HCT116 (cell line): ENCODE data around the gene LRRC32. TPM values are rescaled to one million over a fixed set of nuclear protein-coding genes. Genes with fewer than 3 reads are reported as not detected.

Source experiments
- ATAC-seq: fragments of 200-7000 bp; cut with Tn5 transposase; 2 replicates; pipeline ENCODE4 v1.9.1; 2020; ENCODE audit warnings: mild to moderate bottlenecking, moderate library complexity
- BruUV-seq: library from RNA; stranded (reverse); fragments of 400-500 nt; replicated peaks from 2 replicates; lab custom pipeline; 2021; lab: Mats Ljungman, UMichigan
- CTCF ChIA-PET: fragments of 300-600 bp; sonication (Branson Sonifier 250); formaldehyde crosslinking; loops from one replicate; lab custom pipeline; 2021; ENCODE audit warnings: antibody characterized with exemption; lab: Charles Lee
- POLR2A ChIA-PET: fragments of 300-600, 350-600 bp; sonication (Branson Sonifier 250); formaldehyde crosslinking; loops from one replicate; lab custom pipeline; 2021; ENCODE audit warnings: antibody characterized with exemption; lab: Charles Lee
- RAD21 ChIA-PET, 2 experiments: fragments of 300-600 bp; sonication (Branson Sonifier 250); formaldehyde crosslinking; loops; one replicate each; lab custom pipeline; 2023; ENCODE audit warnings: low total read pairs in 2 of 2; ENCODE audit not compliant: uncharacterized antibody in 2 of 2, unreplicated experiment in 2 of 2, low non-redundant PET in 1 of 2; lab: Charles Lee
- DNase-seq: peaks from one replicate; pipeline ENCODE4 v3.0.0-alpha.2; 2010; ENCODE audit warnings: low read depth, low spot score
- H2AFZ ChIP-seq: fragments of 200-600 bp; shearing (Covaris generic), sonication (generic); 2 replicates; pipeline ENCODE4 v1.6.1; 2017; ENCODE audit warnings: low read depth, mixed run types, mixed read lengths, antibody characterized with exemption, low read length; ENCODE audit not compliant: poor library complexity, severe bottlenecking
- H3K27ac ChIP-seq: 2 replicates; pipeline ENCODE4 v1.5.1; 2012; ENCODE audit warnings: low read depth, low read length
- H3K27me3 ChIP-seq: fragments of 200-600 bp; sonication (generic); 2 replicates; pipeline ENCODE4 v1.6.1; 2016; ENCODE audit warnings: mixed run types, low read length, mixed read lengths; ENCODE audit not compliant: insufficient read depth
- H3K36me3 ChIP-seq, 2 experiments: fragments of 200-500 bp in 1 of 2; fragments of 200-600 bp in 1 of 2; sonication (Bioruptor generic) in 1 of 2; sonication (generic) in 1 of 2; 2 replicates each; pipeline versions ENCODE4 v1.5.1 to v1.6.1; 2014 to 2016; ENCODE audit warnings: low read length in 2 of 2, inconsistent platforms in 1 of 2, mixed read lengths in 1 of 2, mixed run types in 1 of 2; ENCODE audit not compliant: insufficient read depth in 2 of 2, control insufficient read depth in 1 of 2
- H3K4me1 ChIP-seq, 2 experiments: fragments of 200-600 bp in 1 of 2; sonication (generic) in 1 of 2; 2 replicates each; pipeline versions ENCODE4 v1.5.1 to v1.6.1; 2012 to 2017; ENCODE audit warnings: low read length in 2 of 2, inconsistent platforms in 1 of 2, mild to moderate bottlenecking in 1 of 2, mixed read lengths in 1 of 2, mixed run types in 1 of 2, moderate library complexity in 1 of 2; ENCODE audit not compliant: insufficient read depth in 2 of 2, control insufficient read depth in 1 of 2
- H3K4me2 ChIP-seq: fragments of 200-600 bp; sonication (generic); 2 replicates; pipeline ENCODE4 v1.6.1; 2017; ENCODE audit warnings: mixed run types, low read length, mixed read lengths
- H3K4me3 ChIP-seq, 2 experiments: fragments of 200-600 bp in 1 of 2; sonication (generic) in 1 of 2; replicated peaks in 1 of 2; 2 replicates each; pipeline ENCODE4 v1.5.1; 2011 to 2016; ENCODE audit warnings: low read length in 2 of 2, control low read depth in 1 of 2, low read depth in 1 of 2, mild to moderate bottlenecking in 1 of 2, mixed read lengths in 1 of 2, mixed run types in 1 of 2
- H3K79me2 ChIP-seq: fragments of 200-600 bp; sonication (generic); 2 replicates; pipeline ENCODE4 v1.6.1; 2017; ENCODE audit warnings: mild to moderate bottlenecking, mixed run types, low read length, moderate library complexity, mixed read lengths; ENCODE audit not compliant: insufficient read depth
- H3K9ac ChIP-seq: fragments of 200-600 bp; sonication (generic); 2 replicates; pipeline ENCODE4 v1.6.1; 2016; ENCODE audit warnings: low read length, mixed read lengths
- H3K9me2 ChIP-seq: fragments of 200-600 bp; sonication (generic), shearing (Covaris generic); 2 replicates; pipeline ENCODE4 v1.6.1; 2017; ENCODE audit warnings: mixed run types, mild to moderate bottlenecking, moderate library complexity; ENCODE audit not compliant: insufficient read depth
- H3K9me3 ChIP-seq, 2 experiments: fragments of 200-500 bp in 1 of 2; fragments of 200-600 bp in 1 of 2; sonication (Bioruptor generic) in 1 of 2; sonication (generic) in 1 of 2; 2 replicates each; pipeline ENCODE4 v1.6.1; 2014 to 2017; ENCODE audit warnings: low read length in 2 of 2, mixed read lengths in 2 of 2, inconsistent platforms in 1 of 2, low read depth in 1 of 2, mild to moderate bottlenecking in 1 of 2, mixed run types in 1 of 2, moderate library complexity in 1 of 2; ENCODE audit not compliant: control insufficient read depth in 1 of 2, insufficient read depth in 1 of 2
- H4K20me1 ChIP-seq: fragments of 200-600 bp; sonication (generic), shearing (Covaris generic); 2 replicates; pipeline ENCODE4 v1.6.1; 2017; ENCODE audit warnings: mixed run types, mild to moderate bottlenecking, moderate library complexity; ENCODE audit not compliant: insufficient read depth
- CBX3 ChIP-seq: IDR thresholded peaks from 2 replicates; pipeline ENCODE4 v1.6.1; 2012; ENCODE audit warnings: low read depth
- CEBPB ChIP-seq: IDR thresholded peaks from 2 replicates; pipeline ENCODE4 v1.6.1; 2012; ENCODE audit warnings: low read depth
- EGR1 ChIP-seq: IDR thresholded peaks from 2 replicates; pipeline ENCODE4 v1.6.1; 2012; ENCODE audit warnings: low read depth
- ELF1 ChIP-seq: IDR thresholded peaks from 2 replicates; pipeline ENCODE4 v1.6.1; 2012; ENCODE audit warnings: low read depth, borderline replicate concordance
- EZH2 ChIP-seq: fragments of 200-600 bp; sonication (generic); IDR thresholded peaks from 2 replicates; pipeline ENCODE4 v1.6.1; 2017; ENCODE audit warnings: antibody characterized with exemption, mixed run types
- EZH2phosphoT487 ChIP-seq: fragments of 200-600 bp; IDR thresholded peaks from 2 replicates; pipeline ENCODE4 v1.6.1; 2018; ENCODE audit warnings: antibody characterized with exemption, borderline replicate concordance
- FOSL1 ChIP-seq: IDR thresholded peaks from 2 replicates; pipeline ENCODE4 v1.6.1; 2012; ENCODE audit warnings: low read depth
- JUND ChIP-seq: IDR thresholded peaks from 2 replicates; pipeline ENCODE4 v1.6.1; 2012
- POLR2A ChIP-seq: IDR thresholded peaks from 2 replicates; pipeline ENCODE4 v1.7.0; 2011; ENCODE audit warnings: borderline replicate concordance; ENCODE audit not compliant: insufficient read depth, insufficient read length; ENCODE audit errors: extremely low read depth
- RAD21 ChIP-seq: IDR thresholded peaks from 2 replicates; pipeline ENCODE4 v1.6.1; 2012; ENCODE audit warnings: low read depth, mild to moderate bottlenecking
- SIN3A ChIP-seq: IDR thresholded peaks from 2 replicates; pipeline ENCODE4 v1.6.1; 2012; ENCODE audit warnings: low read depth
- SP1 ChIP-seq: IDR thresholded peaks from 2 replicates; pipeline ENCODE4 v1.6.1; 2012; ENCODE audit warnings: low read depth
- SRF ChIP-seq: IDR thresholded peaks from 2 replicates; pipeline ENCODE4 v1.6.1; 2012; ENCODE audit warnings: low read depth
- TCF7L2 ChIP-seq: IDR thresholded peaks from 2 replicates; pipeline ENCODE4 v1.7.0; 2011; ENCODE audit warnings: borderline replicate concordance, inconsistent platforms; ENCODE audit not compliant: insufficient read depth, insufficient read length; ENCODE audit errors: extremely low read depth
- YY1 ChIP-seq: IDR thresholded peaks from 2 replicates; pipeline ENCODE4 v1.6.1; 2011; ENCODE audit warnings: low read length, low read depth, moderate library complexity, mild to moderate bottlenecking; ENCODE audit not compliant: insufficient replicate concordance; ENCODE audit errors: extremely low read depth
- ZFX ChIP-seq: fragments of 450-650 bp; IDR thresholded peaks from 2 replicates; pipeline ENCODE4 v1.6.1; 2017
- intact Hi-C: fragments of 100-400 bp; cut with micrococcal nuclease; formaldehyde crosslinking; loops from 2 replicates; pipeline ENCODE4 v1.10.0; 2022
- total RNA-seq: library from RNA; stranded (reverse); gene quantifications from one replicate; pipeline ENCODE4 v1.2.1, GENCODE V29; 2021; ENCODE audit not compliant: unreplicated experiment
- TF ChIP-seq, protein P1 (sequence below): IDR thresholded peaks from 2 replicates; pipeline ENCODE4 v1.6.1; 2011; ENCODE audit warnings: mild to moderate bottlenecking, low read length, moderate library complexity; ENCODE audit not compliant: insufficient replicate concordance; ENCODE audit errors: extremely low read depth
- TF ChIP-seq, protein P2 (sequence below): IDR thresholded peaks from 2 replicates; pipeline ENCODE4 v1.6.1; 2012

Gene LRRC32
- total RNA-seq, 1 experiment from 2014 or later, result 0.54 TPM

DNA sequence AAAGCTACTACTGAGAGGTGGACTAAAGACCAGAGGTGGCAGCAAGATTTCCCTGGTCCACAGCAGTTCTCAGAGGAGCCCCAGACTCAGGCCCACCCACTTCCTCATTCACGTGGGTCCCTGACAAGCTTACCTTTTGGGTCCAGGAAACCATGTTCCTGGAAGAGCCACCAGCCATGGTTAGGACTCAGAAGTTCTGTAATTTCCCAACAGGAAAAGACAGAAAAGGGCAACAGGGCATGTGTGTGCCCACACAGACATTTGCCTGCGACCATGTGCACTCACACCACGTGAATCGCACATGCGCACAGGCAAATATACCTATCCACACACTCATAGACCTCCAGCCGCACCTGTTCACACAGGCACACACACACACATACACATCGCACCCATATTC is 42.9 kb downstream of the LRRC32 start:
- BruUV-seq, result no TSS peak
- Histone ChIP-seq H4K20me1 (no peaks in the 10 kb centered on the region), H3K27me3 (no peaks in the 10 kb centered on the region), H3K27ac (no peak overlapping the region), H3K9me2 (no peaks in the 10 kb centered on the region), H3K9ac (no peak overlapping the region), H3K79me2 (no peaks in the 10 kb centered on the region), H3K36me3 (no peaks in the 10 kb centered on the region), H3K4me2 (no peak overlapping the region), H3K4me1 (no peaks in the 10 kb centered on the region), H3K9me3 (peaks cover 0 to 11% of the 10 kb centered on the region in 2 experiments; a peak in 1 of 4 replicates), H2AFZ (no peak overlapping the region), H3K4me3 (no peak overlapping the region)
- ChIA-PET POLR2A (no interaction called here), RAD21 (no interaction called here), CTCF (no interaction called here)
- ATAC-seq (no peak), DNase-seq (no peak)
- TF ChIP-seq SIN3A (no peak), SP1 (no peak), RAD21 (no peak), POLR2A (no peak), ELF1 (no peak), JUND (no peak), FOSL1 (no peak)
- TF ChIP-seq, protein P1, sequence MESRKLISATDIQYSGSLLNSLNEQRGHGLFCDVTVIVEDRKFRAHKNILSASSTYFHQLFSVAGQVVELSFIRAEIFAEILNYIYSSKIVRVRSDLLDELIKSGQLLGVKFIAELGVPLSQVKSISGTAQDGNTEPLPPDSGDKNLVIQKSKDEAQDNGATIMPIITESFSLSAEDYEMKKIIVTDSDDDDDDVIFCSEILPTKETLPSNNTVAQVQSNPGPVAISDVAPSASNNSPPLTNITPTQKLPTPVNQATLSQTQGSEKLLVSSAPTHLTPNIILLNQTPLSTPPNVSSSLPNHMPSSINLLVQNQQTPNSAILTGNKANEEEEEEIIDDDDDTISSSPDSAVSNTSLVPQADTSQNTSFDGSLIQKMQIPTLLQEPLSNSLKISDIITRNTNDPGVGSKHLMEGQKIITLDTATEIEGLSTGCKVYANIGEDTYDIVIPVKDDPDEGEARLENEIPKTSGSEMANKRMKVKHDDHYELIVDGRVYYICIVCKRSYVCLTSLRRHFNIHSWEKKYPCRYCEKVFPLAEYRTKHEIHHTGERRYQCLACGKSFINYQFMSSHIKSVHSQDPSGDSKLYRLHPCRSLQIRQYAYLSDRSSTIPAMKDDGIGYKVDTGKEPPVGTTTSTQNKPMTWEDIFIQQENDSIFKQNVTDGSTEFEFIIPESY, result no peak
- intact Hi-C loops, result no loop called here

GRCh38 chr11:76626921-76627401 is 43.6 kb downstream of the LRRC32 start:
- no peaks in the 10 kb centered on the region for H3K79me2 ChIP-seq
- no peak overlapping the region for H2AFZ ChIP-seq
- no peaks in the 10 kb centered on the region for H4K20me1 ChIP-seq
- no peak overlapping the region for H3K9ac ChIP-seq
- H3K4me3 ChIP-seq, result no peak overlapping the region
- ChIA-PET CTCF (interaction anchor here (0.6 kb wide), 1 partner anchor 28 kb away, joined by 3 read pairs; no protein-coding TSS in a partner anchor), POLR2A (no interaction called here), RAD21 (no interaction called here)
- DNase-seq (no peak), ATAC-seq (no peak)
- H3K9me2 ChIP-seq, result no peaks in the 10 kb centered on the region
- H3K36me3 ChIP-seq, result no peaks in the 10 kb centered on the region
- H3K4me1 ChIP-seq, result no peaks in the 10 kb centered on the region
- BruUV-seq, result no TSS peak
- H3K27me3 ChIP-seq, result no peaks in the 10 kb centered on the region
- H3K9me3 ChIP-seq, result peaks cover 0 to 11% of the 10 kb centered on the region in 2 experiments; a peak in 1 of 4 replicates
- H3K27ac ChIP-seq, result no peak overlapping the region
- H3K4me2 ChIP-seq, result no peak overlapping the region
- intact Hi-C loops, result no loop called here
- TF ChIP-seq CBX3 (no peak), RAD21 (no peak), TCF7L2 (no peak), ELF1 (no peak), YY1 (no peak), SRF (no peak), CEBPB (no peak), EZH2phosphoT487 (no peak), POLR2A (no peak), EZH2 (no peak), EGR1 (no peak), JUND (no peak), ZFX (no peak)
- TF ChIP-seq, protein P2, sequence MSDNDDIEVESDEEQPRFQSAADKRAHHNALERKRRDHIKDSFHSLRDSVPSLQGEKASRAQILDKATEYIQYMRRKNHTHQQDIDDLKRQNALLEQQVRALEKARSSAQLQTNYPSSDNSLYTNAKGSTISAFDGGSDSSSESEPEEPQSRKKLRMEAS, result no peak
- TF ChIP-seq, protein P1, result no peak
